Activated CD4-positive, alpha-beta T cell treated with anti-CD3 and anti-CD28 coated beads, Interleukin-2, amount 50 U/mL, for 48 hours (primary cell): Measurements from ENCODE around the gene SYNE1.
"Not testable (repeated sequence)": the region's sequence is repeated elsewhere in the genome, so short reads cannot be mapped to it uniquely, and the experiment has no call there.

Experiments
- DNase-seq, 2 experiments: peaks; one replicate each; pipeline ENCODE4 v3.0.0-alpha.2; 2020

Gene SYNE1

DNA sequence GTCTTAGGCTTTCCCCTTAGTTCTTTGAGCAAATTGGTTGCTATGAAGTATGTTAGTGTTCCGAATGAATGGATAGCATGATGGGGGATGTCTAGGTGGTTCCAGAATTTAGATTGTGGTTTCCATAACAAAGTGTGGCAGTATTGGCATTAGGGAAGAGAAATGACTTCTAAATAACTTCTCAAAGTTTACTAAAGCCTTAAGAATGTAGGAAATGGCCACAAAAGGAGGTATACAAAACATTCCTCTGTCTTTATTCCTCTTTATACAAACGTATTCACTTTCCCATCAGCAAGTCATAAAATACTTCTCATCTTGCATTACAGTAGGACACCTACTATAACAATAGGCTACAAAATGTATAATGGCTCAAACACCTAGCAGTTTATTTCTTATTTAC lies 550.1 kb downstream of the SYNE1 start:
- no peak for DNase-seq

DNA sequence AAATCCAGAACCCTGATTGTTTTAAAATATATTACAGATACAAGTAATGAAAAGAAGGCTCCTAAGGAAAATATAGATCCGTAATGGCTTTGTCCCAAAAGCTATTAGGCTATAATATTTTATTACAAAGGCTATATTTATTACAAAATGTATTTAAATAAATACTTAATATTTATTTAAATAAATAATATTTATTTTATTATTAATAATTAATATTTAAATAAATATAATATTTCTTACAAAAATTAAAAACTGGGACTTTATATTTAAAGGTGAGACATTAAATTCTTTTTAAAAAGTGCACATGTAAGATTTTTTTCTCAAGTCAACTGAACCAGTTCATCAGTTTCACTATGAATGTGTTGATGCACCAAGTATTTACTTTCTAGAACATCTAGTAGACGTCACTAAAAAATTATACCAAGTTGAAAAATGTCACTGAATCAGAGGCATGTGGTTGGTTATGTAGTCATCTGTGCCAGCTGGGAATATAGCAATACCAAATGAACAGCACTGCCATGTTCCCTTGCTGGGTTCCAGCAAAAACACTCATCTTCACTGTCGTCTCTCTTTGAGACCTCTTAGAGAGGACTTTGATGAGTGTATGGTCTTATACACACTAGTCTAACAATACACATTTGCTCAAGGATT lies 550.8 kb downstream of the SYNE1 start:
- DNase-seq: no peak

DNA sequence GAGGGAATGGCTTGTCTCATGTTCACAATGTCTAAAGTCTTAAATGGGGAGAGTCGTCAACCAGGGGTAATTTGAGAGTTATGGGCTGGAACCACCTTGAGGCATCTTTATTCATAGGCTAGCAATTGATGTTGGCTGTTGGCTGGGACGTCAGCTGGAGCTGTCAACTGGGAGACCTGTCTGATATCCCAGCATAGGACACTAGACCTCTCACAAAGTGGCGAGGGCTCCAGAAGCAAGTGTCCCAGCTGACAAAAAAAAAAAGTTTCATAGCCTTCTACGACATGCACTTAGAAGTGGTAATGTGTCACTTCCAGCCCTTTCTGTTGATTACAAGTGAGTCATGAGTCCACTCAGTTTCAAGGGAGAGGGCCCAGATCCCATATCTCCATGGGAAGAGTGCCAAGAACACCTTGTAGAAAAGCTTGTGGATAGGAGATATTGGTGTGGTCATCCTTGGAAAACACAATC lies 551.7 kb downstream of the SYNE1 start:
- no peak for DNase-seq

DNA sequence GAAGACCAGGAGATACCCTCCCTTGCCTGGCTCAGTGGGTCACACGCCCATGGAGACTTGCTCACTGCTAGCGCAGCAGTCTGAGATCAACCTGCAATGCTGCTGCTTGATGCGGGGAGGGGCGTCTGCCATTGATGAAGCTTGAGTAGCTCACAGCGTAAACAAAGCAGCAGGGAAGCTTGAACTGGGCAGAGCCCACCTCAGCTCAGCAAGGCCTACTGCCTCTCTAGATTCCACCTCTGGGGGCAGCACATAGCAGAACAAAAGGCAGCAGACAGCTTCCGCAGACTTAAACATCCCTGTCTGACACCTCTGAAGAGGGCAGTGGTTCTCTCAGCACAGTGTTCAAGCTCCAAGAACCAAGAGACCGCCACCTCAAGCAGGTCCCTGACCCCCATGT lies 558.4 kb downstream of the SYNE1 start:
- DNase-seq: no peak

DNA sequence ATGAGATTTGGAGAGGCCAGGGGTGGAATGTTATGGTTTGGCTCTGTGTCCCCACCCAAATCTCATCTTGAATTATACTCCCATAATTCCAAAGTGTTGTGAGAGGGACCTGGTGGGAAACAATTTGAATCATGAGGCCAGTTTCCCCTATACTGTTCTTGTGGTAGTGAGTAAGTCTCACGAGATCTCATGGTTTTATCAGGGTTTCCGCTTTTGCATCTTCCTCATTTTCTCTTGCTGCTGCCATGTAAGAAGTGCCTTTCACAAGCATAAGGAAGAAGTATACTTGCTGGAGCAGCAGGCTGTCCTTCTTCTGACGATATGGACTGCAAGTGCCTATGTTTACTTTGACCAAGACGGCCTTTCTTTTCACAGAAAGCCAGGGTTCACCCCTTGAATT lies 559.2 kb downstream of the SYNE1 start:
- DNase-seq: no peak

DNA sequence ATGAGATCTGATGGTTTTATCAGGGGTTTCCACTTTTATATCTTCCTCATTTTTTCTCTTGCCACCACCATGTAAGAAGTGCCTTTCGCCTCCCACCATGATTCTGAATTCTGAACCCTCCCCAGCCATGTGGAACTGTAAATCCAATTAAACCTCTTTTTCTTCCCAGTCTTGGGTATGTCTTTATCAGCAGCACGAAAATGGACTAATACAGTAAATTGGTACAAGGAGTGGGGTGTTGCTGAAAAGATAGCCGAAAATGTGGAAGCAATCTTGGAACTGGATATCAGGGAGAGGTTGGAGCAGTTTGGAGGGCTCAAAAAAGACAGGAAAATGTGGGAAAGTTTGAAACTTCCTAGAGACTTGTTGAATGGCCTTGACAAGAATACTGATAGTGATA lies 560.9 kb downstream of the SYNE1 start:
- DNase-seq: not testable (repeated sequence)

DNA sequence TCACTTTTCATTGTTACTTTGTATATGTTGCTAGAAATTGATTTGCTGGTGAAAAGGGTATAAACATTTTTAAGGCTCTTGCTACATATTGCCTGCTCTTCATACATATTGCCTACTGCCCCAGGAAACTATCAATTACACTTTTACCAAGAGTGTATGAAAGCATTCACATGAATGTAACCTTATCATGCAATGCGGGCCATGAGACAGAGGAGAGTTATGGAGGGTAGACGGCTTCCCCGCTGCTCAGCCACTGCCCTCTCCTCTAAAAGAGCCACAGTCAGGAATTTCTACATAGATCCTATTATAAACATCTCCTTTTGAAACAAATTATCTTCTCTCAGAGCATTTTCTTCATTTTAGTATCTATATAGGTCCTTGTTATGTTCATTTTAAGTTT lies 565.3 kb downstream of the SYNE1 start:
- no peak for DNase-seq
